HG02840 (cell line): ENCODE measurements around the gene PCDHA3.
"Not testable (repeated sequence)": the region's sequence is repeated elsewhere in the genome, so short reads cannot be mapped to it uniquely, and the experiment has no call there.

Experiments
- ATAC-seq: cut with Tn5 transposase; IDR thresholded peaks from one replicate; pipeline ENCODE4 v1.9.1; 2021; ENCODE audit warnings: mild to moderate bottlenecking, moderate library complexity, moderate number of reproducible peaks; ENCODE audit not compliant: unreplicated experiment, low FRiP score

Gene PCDHA3

DNA sequence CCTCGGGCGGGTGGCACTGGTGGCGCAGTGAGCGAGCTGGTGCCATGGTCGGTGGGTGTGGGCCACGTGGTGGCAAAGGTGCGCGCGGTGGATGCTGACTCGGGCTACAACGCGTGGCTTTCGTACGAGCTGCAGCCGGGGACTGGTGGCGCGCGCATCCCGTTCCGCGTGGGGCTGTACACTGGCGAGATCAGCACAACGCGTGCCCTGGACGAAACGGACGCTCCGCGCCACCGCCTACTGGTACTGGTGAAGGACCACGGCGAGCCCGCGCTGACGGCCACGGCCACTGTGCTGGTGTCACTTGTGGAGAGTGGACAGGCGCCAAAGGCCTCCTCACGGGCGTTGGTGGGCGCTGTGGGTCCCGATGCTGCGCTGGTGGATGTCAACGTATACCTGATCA lies 8.0 kb downstream of the PCDHA3 start:
- no peak for ATAC-seq

DNA sequence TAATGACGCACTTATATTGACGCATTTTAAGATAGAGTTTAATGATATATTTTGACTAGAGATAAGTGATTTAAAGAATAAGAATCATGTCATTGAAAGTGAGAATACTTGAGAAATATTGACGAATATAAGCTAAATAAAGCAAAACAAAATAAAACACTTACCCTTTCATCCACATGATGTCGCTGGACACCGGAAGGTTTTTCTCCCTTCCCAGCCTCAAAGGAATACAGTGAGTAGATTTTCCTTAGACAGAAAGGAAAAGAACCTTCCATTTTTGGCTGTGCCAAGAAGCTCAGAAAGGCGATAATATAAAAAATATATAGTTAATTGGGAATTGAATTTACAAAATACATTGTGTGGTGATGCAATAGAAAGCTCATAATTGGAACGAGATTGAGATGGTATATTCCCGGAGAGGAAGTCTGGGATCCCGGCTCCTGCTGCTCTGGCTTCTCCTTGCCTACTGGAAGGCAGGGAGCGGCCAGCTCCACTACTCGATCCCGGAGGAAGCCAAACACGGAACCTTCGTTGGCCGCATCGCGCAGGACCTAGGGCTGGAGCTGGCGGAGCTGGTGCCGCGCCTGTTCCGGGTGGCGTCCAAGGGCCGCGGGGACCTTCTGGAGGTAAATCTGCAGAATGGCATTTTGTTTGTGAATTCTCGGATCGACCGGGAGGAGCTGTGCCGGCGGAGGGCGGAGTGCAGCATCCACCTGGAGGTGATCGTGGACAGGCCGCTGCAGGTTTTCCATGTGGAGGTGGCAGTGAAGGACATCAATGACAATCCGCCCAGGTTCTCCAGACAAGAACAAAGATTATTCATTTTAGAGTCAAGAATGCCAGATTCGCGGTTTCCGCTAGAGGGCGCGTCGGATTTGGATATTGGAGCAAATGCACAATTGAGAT lies 20.8 kb downstream of the PCDHA3 start, which contains the start of gene PCDHA5:
TSS of gene PCDHA5 (plus strand) at position 239 of the 906 bp plus-strand sequence.
- ATAC-seq = no peak

DNA sequence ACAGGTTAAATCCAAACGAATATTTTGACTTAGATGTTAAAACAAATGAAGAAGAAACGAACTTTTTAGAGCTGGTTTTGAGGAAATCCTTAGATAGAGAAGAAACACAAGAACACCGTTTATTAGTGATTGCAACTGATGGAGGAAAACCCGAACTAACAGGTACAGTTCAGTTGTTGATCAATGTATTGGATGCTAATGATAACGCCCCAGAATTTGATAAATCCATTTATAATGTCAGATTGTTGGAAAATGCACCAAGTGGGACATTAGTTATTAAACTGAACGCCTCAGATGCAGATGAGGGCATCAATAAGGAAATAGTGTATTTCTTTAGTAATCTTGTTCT lies 21.4 kb downstream of the PCDHA3 start:
- ATAC-seq = no peak

DNA sequence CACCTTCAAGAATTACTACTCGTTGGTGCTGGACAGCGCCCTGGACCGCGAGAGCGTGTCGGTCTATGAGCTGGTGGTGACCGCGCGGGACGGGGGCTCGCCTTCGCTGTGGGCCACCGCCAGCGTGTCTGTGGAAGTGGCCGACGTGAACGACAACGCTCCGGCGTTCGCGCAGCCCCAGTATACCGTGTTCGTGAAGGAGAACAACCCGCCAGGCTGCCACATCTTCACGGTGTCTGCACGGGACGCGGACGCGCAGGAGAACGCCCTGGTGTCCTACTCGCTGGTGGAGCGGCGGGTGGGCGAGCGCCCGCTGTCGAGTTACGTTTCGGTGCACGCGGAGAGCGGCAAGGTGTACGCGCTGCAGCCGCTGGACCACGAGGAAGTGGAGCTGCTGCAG lies 22.1 kb downstream of the PCDHA3 start:
- ATAC-seq = not testable (repeated sequence)

DNA sequence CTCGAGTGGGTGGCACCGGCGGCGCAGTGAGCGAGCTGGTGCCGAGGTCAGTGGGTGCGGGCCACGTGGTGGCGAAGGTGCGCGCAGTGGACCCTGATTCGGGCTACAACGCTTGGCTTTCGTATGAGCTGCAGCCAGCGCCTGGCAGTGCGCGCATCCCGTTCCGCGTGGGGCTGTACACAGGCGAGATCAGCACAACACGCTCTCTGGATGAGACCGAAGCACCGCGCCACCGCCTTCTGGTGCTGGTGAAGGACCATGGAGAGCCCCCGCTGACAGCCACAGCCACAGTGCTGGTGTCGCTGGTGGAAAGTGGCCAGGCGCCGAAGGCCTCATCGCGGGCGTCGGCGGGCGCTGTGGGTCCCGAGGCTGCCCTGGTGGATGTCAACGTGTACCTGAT lies 22.6 kb downstream of the PCDHA3 start:
- no peak for ATAC-seq

DNA sequence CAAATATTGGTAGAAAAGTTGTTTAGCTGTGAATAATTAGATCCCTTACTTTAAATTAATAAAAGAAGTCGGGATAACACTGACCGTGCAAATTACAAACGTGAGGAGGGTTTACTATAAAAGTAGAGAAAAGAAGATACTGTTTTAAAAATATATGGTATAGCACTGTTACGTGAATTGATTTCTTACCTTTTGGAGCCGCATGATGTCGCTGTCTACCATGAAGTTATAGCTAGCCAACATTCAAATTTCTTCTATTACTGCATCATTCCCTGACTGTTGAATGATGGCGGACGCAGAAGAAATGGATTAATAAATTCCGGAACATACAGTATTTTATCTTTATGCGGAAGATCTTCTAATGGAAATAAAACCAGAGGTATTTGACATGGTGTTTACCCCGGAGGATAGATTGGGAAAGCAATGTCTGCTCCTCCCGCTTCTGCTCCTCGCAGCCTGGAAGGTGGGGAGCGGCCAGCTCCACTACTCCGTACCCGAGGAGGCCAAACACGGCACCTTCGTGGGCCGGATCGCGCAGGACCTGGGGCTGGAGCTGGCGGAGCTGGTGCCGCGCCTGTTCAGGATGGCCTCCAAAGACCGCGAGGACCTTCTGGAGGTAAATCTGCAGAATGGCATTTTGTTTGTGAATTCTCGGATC lies 27.0 kb downstream of the PCDHA3 start, which contains the start of gene PCDHA6:
TSS of gene PCDHA6 (plus strand) at position 257 of the 658 bp plus-strand sequence. CDS start at position 389, 132 bp downstream.
- no peak for ATAC-seq

DNA sequence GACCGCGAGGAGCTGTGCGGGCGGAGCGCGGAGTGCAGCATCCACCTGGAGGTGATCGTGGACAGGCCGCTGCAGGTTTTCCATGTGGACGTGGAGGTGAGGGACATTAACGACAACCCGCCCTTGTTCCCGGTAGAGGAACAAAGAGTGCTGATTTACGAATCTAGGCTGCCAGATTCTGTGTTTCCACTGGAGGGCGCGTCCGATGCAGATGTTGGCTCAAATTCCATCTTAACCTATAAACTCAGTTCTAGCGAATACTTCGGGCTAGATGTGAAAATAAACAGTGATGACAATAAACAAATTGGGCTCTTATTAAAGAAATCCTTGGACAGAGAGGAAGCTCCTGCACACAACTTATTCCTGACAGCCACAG lies 27.5 kb downstream of the PCDHA3 start:
- no peak for ATAC-seq

DNA sequence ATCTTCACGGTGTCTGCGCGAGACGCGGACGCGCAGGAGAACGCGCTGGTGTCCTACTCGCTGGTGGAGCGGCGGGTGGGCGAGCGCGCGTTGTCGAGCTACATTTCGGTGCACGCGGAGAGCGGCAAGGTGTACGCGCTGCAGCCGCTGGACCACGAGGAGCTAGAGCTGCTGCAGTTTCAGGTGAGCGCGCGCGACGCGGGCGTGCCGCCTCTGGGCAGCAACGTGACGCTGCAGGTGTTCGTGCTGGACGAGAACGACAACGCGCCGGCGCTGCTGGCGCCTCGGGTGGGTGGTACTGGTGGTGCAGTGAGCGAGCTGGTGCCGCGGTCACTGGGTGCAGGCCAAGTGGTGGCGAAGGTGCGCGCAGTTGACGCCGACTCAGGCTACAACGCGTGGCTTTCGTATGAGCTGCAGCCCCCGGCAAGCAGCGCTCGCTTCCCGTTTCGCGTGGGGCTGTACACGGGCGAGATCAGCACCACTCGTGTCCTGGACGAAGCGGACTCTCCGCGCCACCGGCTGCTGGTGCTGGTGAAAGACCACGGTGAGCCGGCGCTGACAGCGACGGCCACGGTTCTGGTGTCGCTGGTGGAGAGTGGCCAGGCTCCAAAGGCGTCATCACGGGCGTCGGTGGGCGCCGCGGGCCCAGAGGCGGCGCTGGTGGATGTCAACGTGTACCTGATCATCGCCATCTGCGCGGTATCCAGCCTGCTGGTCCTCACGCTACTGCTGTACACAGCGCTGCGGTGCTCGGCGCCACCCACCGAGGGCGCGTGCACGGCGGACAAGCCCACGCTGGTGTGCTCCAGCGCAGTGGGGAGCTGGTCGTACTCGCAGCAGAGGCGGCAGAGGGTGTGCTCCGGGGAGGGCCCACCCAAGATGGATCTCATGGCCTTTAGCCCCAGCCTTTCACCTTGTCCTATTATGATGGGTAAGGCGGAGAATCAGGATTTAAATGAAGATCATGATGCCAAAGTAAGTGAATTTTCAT lies 28.9 kb downstream of the PCDHA3 start:
- not testable (repeated sequence) for ATAC-seq

DNA sequence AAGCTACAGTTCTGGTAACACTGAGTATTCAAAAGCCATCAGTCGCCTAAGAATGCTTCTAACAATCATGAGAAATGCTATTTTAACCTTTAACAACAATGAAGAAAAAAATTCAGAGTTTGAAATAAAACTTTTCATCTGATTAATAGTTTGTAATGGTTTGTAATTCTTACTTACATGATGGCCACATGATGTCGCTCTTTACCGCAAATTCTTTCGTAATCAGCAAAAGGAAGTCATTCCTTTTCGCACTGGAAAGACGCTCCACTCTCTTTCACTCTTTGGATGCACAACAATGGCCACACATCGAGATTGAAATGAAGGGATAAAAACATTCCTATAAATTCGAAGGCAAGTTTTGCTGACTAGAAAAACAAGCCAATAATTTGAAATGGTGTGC lies 33.1 kb downstream of the PCDHA3 start, which contains the start of gene PCDHA7:
TSS of gene PCDHA7 (plus strand) at position 277 of the 400 bp plus-strand sequence. CDS start at position 392, 115 bp downstream.
- ATAC-seq = no peak

DNA sequence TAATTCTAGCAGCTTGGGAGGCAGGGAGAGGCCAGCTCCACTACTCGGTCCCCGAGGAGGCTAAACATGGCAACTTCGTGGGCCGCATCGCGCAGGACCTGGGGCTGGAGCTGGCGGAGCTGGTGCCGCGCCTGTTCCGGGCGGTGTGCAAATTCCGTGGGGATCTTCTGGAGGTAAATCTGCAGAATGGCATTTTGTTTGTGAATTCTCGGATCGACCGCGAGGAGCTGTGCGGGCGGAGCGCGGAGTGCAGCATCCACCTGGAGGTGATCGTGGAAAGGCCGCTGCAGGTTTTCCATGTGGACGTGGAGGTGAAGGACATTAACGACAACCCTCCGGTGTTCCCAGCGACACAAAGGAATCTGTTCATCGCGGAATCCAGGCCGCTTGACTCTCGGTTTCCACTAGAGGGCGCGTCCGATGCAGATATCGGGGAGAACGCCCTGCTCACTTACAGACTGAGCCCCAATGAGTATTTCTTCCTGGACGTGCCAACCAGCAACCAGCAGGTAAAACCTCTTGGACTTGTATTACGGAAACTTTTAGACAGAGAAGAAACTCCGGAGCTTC lies 33.7 kb downstream of the PCDHA3 start:
- ATAC-seq = not testable (repeated sequence)

DNA sequence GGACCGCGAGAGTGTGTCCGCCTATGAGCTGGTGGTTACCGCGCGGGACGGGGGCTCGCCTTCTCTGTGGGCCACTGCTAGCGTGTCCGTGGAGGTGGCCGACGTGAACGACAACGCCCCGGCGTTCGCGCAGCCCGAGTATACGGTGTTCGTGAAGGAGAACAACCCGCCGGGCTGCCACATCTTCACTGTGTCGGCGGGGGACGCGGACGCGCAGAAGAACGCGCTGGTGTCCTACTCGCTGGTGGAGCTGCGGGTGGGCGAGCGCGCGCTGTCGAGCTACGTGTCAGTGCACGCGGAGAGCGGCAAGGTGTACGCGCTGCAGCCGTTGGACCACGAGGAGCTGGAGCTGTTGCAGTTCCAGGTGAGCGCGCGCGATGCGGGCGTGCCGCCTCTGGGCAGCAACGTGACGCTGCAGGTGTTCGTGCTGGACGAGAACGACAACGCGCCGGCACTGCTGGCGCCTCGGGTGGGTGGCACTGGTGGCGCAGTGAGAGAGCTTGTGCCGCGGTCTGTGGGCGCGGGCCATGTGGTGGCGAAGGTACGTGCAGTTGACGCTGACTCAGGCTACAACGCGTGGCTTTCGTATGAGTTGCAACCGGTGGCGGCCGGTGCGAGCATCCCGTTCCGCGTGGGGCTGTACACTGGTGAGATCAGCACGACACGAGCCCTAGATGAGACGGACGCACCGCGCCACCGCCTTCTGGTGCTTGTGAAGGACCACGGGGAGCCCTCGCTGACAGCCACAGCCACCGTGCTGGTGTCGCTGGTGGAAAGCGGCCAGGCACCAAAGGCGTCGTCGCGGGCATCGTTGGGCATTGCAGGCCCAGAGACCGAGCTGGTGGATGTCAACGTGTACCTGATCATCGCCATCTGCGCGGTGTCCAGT lies 35.0 kb downstream of the PCDHA3 start:
- no peak for ATAC-seq

DNA sequence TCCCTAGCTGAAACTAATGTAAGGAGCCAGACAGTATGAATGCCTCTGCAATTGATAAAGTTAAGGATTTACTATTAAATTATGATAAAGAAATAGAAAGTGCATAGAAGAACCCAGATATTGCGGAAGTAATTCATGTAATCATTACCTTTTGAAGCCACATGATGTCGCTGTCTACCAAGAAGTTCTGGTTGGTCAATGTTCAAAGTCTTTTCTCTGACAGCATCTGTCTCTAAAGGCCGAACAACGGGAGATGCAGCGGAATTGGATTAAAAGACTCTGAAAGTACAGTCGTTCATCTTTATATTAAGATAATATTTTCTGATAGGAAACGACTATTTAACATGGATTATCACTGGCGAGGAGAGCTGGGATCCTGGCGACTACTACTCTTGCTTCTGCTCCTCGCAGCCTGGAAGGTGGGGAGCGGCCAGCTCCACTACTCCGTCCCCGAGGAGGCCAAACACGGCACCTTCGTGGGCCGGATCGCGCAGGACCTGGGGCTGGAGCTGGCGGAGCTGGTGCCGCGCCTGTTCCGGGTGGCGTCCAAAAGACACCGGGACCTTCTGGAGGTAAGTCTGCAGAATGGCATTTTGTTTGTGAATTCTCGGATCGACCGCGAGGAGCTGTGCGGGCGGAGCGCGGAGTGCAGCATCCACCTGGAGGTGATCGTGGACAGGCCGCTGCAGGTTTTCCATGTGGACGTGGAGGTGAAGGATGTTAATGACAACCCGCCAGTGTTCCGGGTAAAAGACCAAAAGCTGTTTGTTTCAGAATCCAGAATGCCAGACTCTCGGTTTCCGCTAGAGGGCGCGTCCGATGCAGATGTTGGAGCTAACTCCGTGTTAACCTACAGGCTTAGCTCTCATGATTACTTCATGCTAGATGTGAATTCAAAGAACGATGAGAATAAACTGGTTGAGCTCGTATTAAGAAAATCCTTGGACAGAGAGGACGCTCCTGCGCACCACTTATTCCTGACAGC lies 40.4 kb downstream of the PCDHA3 start, which contains the start of gene PCDHA8:
TSS of gene PCDHA8 (plus strand) at position 210 of the 985 bp plus-strand sequence. CDS start at position 345, 135 bp downstream.
- no peak for ATAC-seq

DNA sequence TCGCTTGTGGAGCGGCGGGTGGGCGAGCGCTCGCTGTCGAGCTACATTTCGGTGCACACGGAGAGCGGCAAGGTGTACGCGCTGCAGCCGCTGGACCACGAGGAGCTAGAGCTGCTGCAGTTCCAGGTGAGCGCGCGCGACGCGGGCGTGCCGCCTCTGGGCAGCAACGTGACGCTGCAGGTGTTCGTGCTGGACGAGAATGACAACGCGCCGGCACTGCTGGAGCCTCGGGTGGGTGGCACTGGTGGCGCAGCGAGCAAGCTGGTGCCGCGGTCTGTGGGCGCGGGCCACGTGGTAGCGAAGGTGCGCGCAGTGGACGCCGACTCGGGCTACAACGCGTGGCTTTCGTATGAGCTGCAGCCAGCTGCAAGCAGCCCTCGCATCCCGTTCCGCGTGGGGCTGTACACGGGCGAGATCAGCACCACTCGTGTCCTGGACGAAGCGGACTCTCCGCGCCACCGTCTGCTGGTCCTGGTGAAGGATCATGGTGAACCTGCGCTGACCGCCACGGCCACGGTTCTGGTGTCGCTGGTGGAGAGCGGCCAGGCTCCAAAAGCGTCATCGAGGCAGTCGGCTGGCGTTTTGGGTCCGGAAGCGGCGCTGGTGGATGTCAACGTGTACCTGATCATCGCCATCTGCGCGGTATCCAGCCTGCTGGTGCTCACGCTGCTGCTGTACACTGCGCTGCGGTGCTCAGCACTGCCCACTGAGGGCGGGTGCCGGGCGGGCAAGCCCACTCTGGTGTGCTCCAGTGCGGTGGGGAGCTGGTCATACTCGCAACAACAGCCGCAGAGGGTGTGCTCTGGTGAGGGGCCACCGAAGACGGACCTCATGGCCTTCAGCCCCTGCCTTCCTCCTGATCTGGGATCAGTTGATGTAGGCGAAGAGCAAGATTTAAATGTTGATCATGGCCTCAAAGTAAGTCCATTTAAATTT lies 42.2 kb downstream of the PCDHA3 start:
- ATAC-seq = no peak

DNA sequence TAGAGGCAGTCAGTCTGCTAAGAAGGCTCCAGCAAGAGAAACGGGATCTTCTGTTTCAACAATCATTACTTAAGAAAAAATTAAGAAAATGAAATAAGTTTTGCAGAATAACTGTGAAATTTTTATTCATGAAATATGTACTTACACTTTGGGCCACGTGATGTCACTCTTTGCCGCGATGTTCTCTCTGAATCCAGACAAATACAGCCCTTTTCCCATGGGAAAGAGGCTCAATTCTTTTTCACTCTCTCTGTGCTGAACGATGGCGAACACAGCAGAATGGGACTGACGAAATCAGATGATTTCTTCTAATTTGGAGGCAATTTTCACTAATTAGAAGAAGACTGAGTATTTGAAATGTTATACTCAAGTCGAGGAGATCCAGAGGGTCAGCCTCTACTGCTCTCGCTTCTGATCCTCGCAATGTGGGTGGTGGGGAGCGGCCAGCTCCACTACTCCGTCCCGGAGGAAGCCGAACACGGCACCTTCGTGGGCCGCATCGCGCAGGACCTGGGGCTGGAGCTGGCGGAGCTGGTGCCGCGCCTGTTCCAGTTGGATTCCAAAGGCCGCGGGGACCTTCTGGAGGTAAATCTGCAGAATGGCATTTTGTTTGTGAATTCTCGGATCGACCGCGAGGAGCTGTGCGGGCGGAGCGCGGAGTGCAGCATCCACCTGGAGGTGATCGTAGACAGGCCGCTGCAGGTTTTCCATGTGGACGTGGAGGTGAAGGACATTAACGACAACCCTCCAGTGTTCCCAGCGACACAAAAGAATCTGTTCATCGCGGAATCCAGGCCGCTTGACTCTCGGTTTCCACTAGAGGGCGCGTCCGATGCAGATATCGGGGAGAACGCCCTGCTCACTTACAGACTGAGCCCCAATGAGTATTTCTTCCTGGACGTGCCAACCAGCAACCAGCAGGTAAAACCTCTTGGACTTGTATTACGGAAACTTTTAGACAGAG lies 47.6 kb downstream of the PCDHA3 start, which contains the start of gene PCDHA9:
TSS of gene PCDHA9 (plus strand) at position 244 of the 964 bp plus-strand sequence. CDS start at position 358, 114 bp downstream.
- ATAC-seq = not testable (repeated sequence)
